Astrocyte of the spinal cord (primary cell): Measurements from ENCODE around the gene ICA1L.

Source experiments
- DNase-seq: peaks from one replicate; pipeline ENCODE4 v3.0.0; 2011; ENCODE audit warnings: low read depth, low spot score
- H3K4me3 ChIP-seq: 2 replicates; pipeline ENCODE4 v1.5.1; 2011; ENCODE audit warnings: low read depth, mild to moderate bottlenecking, low read length, moderate library complexity
- CTCF ChIP-seq: IDR thresholded peaks from 2 replicates; pipeline ENCODE4 v1.5.1; 2012; ENCODE audit warnings: low read depth, mild to moderate bottlenecking, low read length, inconsistent platforms
- in situ Hi-C: cut with HindIII; loops from 2 replicates; pipeline ENCODE4 v1.10.0; 2017; ENCODE audit warnings: low sequenced_read_pairs

Gene ICA1L

GRCh38 chr2:202765436-202765835, 106.1 kb downstream of the ICA1L start:
- in situ Hi-C loops: no loop called here
- TF ChIP-seq CTCF: no peak
- H3K4me3 ChIP-seq: no peak overlapping the region
- DNase-seq: no peak

- H3K4me3 ChIP-seq: no peak overlapping the region
- no peak for DNase-seq
- in situ Hi-C loops: no loop called here
- TF ChIP-seq CTCF: no peak
Observed at GRCh38 chr2:202764991-202765390, 106.6 kb downstream of the ICA1L start.

GRCh38 chr2:202763916-202764315, 107.7 kb downstream of the ICA1L start:
- no peak for DNase-seq
- in situ Hi-C loops: no loop called here
- TF ChIP-seq CTCF: no peak
- no peak overlapping the region for H3K4me3 ChIP-seq

- no peak overlapping the region for H3K4me3 ChIP-seq
- peak; percentile 23 for DNase-seq
- in situ Hi-C loops: no loop called here
- no peak for TF ChIP-seq CTCF
Observed at GRCh38 chr2:202762556-202762955, 109.0 kb downstream of the ICA1L start.

GRCh38 chr2:202760848-202761247, 110.7 kb downstream of the ICA1L start:
- H3K4me3 ChIP-seq: no peak overlapping the region
- in situ Hi-C loops: no loop called here
- TF ChIP-seq CTCF: no peak
- DNase-seq: no peak

GRCh38 chr2:202758604-202759003, 113.0 kb downstream of the ICA1L start:
- no peak for TF ChIP-seq CTCF
- DNase-seq: no peak
- in situ Hi-C loops: no loop called here
- no peak overlapping the region for H3K4me3 ChIP-seq

- H3K4me3 ChIP-seq: no peak overlapping the region
- no peak for TF ChIP-seq CTCF
- DNase-seq: no peak
- in situ Hi-C loops: no loop called here
Observed at GRCh38 chr2:202758128-202758527, 113.4 kb downstream of the ICA1L start.
